ENCODE measurements around the gene PCYT2.

- TF ChIP-seq CTCF (conservative IDR thresholded peaks at IDR 0.05; ENCODE audit: low read depth, low read length) (no peak), EZH2 (IDR thresholded peaks at IDR 0.05; ENCODE audit: borderline replicate concordance, low read depth, low read length, poor library complexity, severe bottlenecking) (no peak)
Observed at GRCh38 chr17:81923302-81924260, 12.4 kb upstream of the PCYT2 start.
